Activated CD4-positive, alpha-beta T cell treated with anti-CD3 and anti-CD28 coated beads, Interleukin-2, Interleukin-6, amounts not matched to agents 100 ng/mL and 50 ng/mL, durations not matched to agents 16 hours and 8 hours (primary cell): ENCODE data around the gene LRRC71.
A peak's percentile ranks its signal among the peaks of the same experiment; 100 is the strongest.

Experiments
- DNase-seq: peaks from one replicate; pipeline ENCODE4 v3.0.0-alpha.2; 2020

The LRRC71 gene

GRCh38 chr1:156920233-156921052 is at the start of gene LRRC71:
TSS of gene LRRC71 (plus strand) at chr1:156920632. CDS start at chr1:156920804, 172 bp downstream.
- peak; percentile 79 for DNase-seq

GRCh38 chr1:156873659-156874058 is 46.8 kb upstream of the LRRC71 start:
- no peak for DNase-seq

GRCh38 chr1:156874142-156874541 is 46.3 kb upstream of the LRRC71 start:
- DNase-seq: no peak

GRCh38 chr1:156874572-156875340 is 45.7 kb upstream of the LRRC71 start:
- no peak for DNase-seq

- DNase-seq: no peak
Measured at GRCh38 chr1:156875341-156875615, 45.2 kb upstream of the LRRC71 start.

GRCh38 chr1:156876281-156876680 is 44.2 kb upstream of the LRRC71 start:
- no peak for DNase-seq

GRCh38 chr1:156877433-156878170 is 42.8 kb upstream of the LRRC71 start:
- no peak for DNase-seq

- no peak for DNase-seq
Measured at GRCh38 chr1:156879876-156880275, 40.6 kb upstream of the LRRC71 start.

- DNase-seq: no peak
Measured at GRCh38 chr1:156880473-156880872, 40.0 kb upstream of the LRRC71 start.

GRCh38 chr1:156881101-156881500 is 39.3 kb upstream of the LRRC71 start:
- no peak for DNase-seq

- DNase-seq: no peak
Measured at GRCh38 chr1:156881663-156882062, 38.8 kb upstream of the LRRC71 start.

- no peak for DNase-seq
Measured at GRCh38 chr1:156882543-156882942, 37.9 kb upstream of the LRRC71 start.

- no peak for DNase-seq
Measured at GRCh38 chr1:156883919-156884318, 36.5 kb upstream of the LRRC71 start.

- no peak for DNase-seq
Measured at GRCh38 chr1:156884560-156885184, 35.8 kb upstream of the LRRC71 start.

- no peak for DNase-seq
Measured at GRCh38 chr1:156885314-156885713, 35.1 kb upstream of the LRRC71 start.

- DNase-seq: no peak
Measured at GRCh38 chr1:156885880-156886355, 34.5 kb upstream of the LRRC71 start.

- DNase-seq: no peak
Measured at GRCh38 chr1:156886583-156887281, 33.7 kb upstream of the LRRC71 start.

GRCh38 chr1:156887317-156887716 is 33.1 kb upstream of the LRRC71 start:
- DNase-seq: no peak

GRCh38 chr1:156887734-156888133 is 32.7 kb upstream of the LRRC71 start:
- no peak for DNase-seq

- peak; percentile 68 for DNase-seq
Measured at GRCh38 chr1:156889802-156890580, 30.4 kb upstream of the LRRC71 start.
